DOHH2 (cell line): ENCODE data around the gene PIGN.

Source experiments
- H3F3A ChIP-seq: fragments of 200-600 bp; sonication (generic), shearing (Covaris generic); 2 replicates; pipeline ENCODE4 v1.6.0; 2016; ENCODE audit warnings: antibody characterized with exemption, mild to moderate bottlenecking; ENCODE audit not compliant: control insufficient read depth, insufficient read depth
- H3K27ac ChIP-seq: fragments of 200-600 bp; sonication (generic); 2 replicates; pipeline ENCODE4 v1.5.1; 2014; ENCODE audit warnings: low read depth, mild to moderate bottlenecking, low read length, moderate library complexity
- H3K27me3 ChIP-seq: fragments of 200-600 bp; sonication (generic); 2 replicates; pipeline ENCODE4 v1.6.1; 2014; ENCODE audit warnings: mild to moderate bottlenecking, low read length, mixed read lengths; ENCODE audit not compliant: control insufficient read depth
- H3K36me3 ChIP-seq: fragments of 200-600 bp; sonication (generic); 2 replicates; pipeline ENCODE4 v1.6.1; 2014; ENCODE audit warnings: mild to moderate bottlenecking, low read length, moderate library complexity, mixed read lengths; ENCODE audit not compliant: control insufficient read depth
- H3K4me1 ChIP-seq: fragments of 200-600 bp; sonication (generic); 2 replicates; pipeline ENCODE4 v1.6.1; 2014; ENCODE audit warnings: mild to moderate bottlenecking, low read length, mixed read lengths; ENCODE audit not compliant: control insufficient read depth
- H3K4me2 ChIP-seq: fragments of 200-600 bp; sonication (generic); 2 replicates; pipeline ENCODE4 v1.6.0; 2014; ENCODE audit warnings: mild to moderate bottlenecking, low read length, moderate library complexity
- H3K4me3 ChIP-seq: fragments of 200-600 bp; sonication (generic); 2 replicates; pipeline ENCODE4 v1.5.1; 2014; ENCODE audit warnings: mild to moderate bottlenecking, low read length, mixed read lengths
- H3K79me2 ChIP-seq: fragments of 200-600 bp; sonication (generic); 2 replicates; pipeline ENCODE4 v1.6.1; 2014; ENCODE audit warnings: mild to moderate bottlenecking, low read length, mixed read lengths; ENCODE audit not compliant: control insufficient read depth
- H3K9me2 ChIP-seq: fragments of 200-600 bp; sonication (generic); replicated peaks from 2 replicates; pipeline ENCODE4 v1.6.1; 2014; ENCODE audit warnings: mild to moderate bottlenecking, low read length, mixed read lengths; ENCODE audit not compliant: control insufficient read depth
- H3K9me3 ChIP-seq: fragments of 200-600 bp; sonication (generic); 2 replicates; pipeline ENCODE4 v1.6.1; 2014; ENCODE audit warnings: antibody characterized with exemption, low read length, mixed read lengths; ENCODE audit not compliant: control insufficient read depth, insufficient read depth
- H4K20me1 ChIP-seq: fragments of 200-600 bp; sonication (generic); 2 replicates; pipeline ENCODE4 v1.6.0; 2014; ENCODE audit warnings: low read depth, mild to moderate bottlenecking, antibody characterized with exemption, low read length, moderate library complexity; ENCODE audit not compliant: control insufficient read depth, insufficient read depth
- EZH2phosphoT487 ChIP-seq: fragments of 200-600 bp; sonication (generic); IDR thresholded peaks from 2 replicates; pipeline ENCODE4 v1.6.1; 2017; ENCODE audit warnings: borderline replicate concordance, mild to moderate bottlenecking, antibody characterized with exemption, low read length, moderate library complexity, mixed read lengths
- TF ChIP-seq, protein P1 (sequence below): fragments of 200-600 bp; sonication (generic); IDR thresholded peaks from one replicate; pipeline ENCODE4 v1.5.1; 2014; ENCODE audit warnings: antibody characterized with exemption, mild to moderate bottlenecking, low read depth, low read length; ENCODE audit not compliant: poor library complexity, severe bottlenecking

PIGN gene

DNA sequence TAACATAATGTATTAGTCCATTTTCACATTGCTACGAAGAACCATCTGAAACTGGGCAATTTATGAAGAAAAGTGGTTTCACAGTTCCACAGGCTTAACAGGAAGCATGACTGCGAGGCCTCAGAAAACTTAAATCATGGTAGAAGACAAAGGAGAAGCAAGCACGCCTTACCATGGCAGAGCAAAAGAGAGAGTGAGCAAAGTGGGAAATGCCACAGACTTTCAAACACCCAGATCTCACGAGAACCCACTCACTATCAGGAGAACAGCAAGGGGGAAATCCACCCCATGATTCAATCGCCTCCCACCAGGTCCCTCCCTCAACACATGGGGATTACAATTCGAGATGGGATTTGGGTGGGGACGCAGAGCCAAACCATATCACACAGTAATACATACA is 22.5 kb downstream of the PIGN start:
- H3K79me2 ChIP-seq, result no peaks in the 10 kb centered on the region
- H3K27ac ChIP-seq, result no peak overlapping the region

DNA sequence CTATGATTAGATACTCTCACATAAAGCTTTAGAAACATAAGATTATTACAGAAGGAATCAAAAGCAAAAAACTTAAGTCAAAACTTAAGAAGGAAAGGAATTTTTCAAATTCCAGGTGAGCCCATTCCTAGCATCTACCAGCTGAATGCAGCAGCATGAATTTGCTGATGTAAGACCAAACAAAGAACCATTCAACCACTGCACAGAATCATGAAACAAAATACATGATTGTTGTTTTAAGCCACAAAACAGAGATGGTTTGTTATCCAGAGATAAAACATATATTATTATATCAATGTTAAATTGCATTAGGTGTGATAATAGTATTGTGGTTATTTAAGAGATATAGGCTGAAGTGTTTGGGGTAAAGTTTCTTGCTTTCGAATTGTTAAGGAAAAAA is 29.0 kb downstream of the PIGN start:
- no peak overlapping the region for H3K4me2 ChIP-seq
- H3K4me1 ChIP-seq, result 0 out of 2 replicates have a peak, but pooled peaks cover 3% of the 10 kb centered on the region
- H3K9me2 ChIP-seq, result no peaks in the 10 kb centered on the region
- H3K27ac ChIP-seq, result no peak overlapping the region
- no peak overlapping the region for H3K4me3 ChIP-seq
- no peaks in the 10 kb centered on the region for H3K79me2 ChIP-seq
- no peaks in the 10 kb centered on the region for H3K9me3 ChIP-seq
- H3K36me3 ChIP-seq, result peaks cover 7% of the 10 kb centered on the region; the same call in 1 of the 2 replicates
- H4K20me1 ChIP-seq, result no peaks in the 10 kb centered on the region
- no peaks in the 10 kb centered on the region for H3K27me3 ChIP-seq
- H3F3A ChIP-seq, result no peaks in the 10 kb centered on the region
- TF ChIP-seq, protein P1, sequence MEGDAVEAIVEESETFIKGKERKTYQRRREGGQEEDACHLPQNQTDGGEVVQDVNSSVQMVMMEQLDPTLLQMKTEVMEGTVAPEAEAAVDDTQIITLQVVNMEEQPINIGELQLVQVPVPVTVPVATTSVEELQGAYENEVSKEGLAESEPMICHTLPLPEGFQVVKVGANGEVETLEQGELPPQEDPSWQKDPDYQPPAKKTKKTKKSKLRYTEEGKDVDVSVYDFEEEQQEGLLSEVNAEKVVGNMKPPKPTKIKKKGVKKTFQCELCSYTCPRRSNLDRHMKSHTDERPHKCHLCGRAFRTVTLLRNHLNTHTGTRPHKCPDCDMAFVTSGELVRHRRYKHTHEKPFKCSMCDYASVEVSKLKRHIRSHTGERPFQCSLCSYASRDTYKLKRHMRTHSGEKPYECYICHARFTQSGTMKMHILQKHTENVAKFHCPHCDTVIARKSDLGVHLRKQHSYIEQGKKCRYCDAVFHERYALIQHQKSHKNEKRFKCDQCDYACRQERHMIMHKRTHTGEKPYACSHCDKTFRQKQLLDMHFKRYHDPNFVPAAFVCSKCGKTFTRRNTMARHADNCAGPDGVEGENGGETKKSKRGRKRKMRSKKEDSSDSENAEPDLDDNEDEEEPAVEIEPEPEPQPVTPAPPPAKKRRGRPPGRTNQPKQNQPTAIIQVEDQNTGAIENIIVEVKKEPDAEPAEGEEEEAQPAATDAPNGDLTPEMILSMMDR, result no peak
- TF ChIP-seq EZH2phosphoT487, result no peak

More for the DNA sequence above, 22.5 kb downstream of the PIGN start:
- Histone ChIP-seq H3K4me2 (no peak overlapping the region), H3K4me1 (0 out of 2 replicates have a peak, but pooled peaks cover 3% of the 10 kb centered on the region), H3K36me3 (no peaks in the 10 kb centered on the region), H3K9me3 (no peaks in the 10 kb centered on the region), H3K9me2 (no peaks in the 10 kb centered on the region), H3K27me3 (no peaks in the 10 kb centered on the region), H4K20me1 (no peaks in the 10 kb centered on the region), H3K4me3 (no peak overlapping the region), H3F3A (no peaks in the 10 kb centered on the region)
- TF ChIP-seq EZH2phosphoT487, result no peak
- TF ChIP-seq, protein P1, result no peak

DNA sequence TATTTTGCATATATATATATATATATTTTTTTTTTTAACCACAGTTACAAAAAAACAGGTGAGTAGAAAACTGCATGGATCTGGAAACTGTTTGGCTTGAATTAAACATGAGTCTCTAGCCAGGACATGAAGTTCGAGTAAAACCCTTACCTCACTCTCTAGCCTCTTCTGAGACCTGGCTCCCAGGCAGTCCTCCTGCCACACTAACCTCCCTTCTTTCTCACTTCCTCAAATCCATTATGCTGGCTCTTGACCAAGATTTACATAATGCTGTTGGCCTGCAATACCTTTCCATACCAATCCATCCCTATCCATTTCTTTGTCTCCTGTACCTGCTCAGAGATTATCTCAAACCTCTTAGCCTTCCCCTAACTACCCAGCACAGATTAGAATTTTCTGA is 34.0 kb downstream of the PIGN start:
- no peaks in the 10 kb centered on the region for H3K27me3 ChIP-seq
- H3K79me2 ChIP-seq, result no peaks in the 10 kb centered on the region
- H3K9me3 ChIP-seq, result no peaks in the 10 kb centered on the region
- no peak overlapping the region for H3K4me2 ChIP-seq
- TF ChIP-seq EZH2phosphoT487, result no peak
- TF ChIP-seq, protein P1, result no peak
- no peaks in the 10 kb centered on the region for H3F3A ChIP-seq
- H3K9me2 ChIP-seq, result no peaks in the 10 kb centered on the region
- peaks cover 5% of the 10 kb centered on the region; the same call in 1 of the 2 replicates for H3K36me3 ChIP-seq
- no peaks in the 10 kb centered on the region for H4K20me1 ChIP-seq
- 0 out of 2 replicates have a peak, but pooled peaks cover 3% of the 10 kb centered on the region for H3K4me1 ChIP-seq
- H3K4me3 ChIP-seq, result no peak overlapping the region
- H3K27ac ChIP-seq, result no peak overlapping the region
